Stomach (tissue), 9 donors: ENCODE results near the gene SERINC5. TPM values are rescaled to one million over a fixed set of nuclear protein-coding genes. Genes with fewer than 3 reads are reported as not detected.
"Not testable (repeated sequence)": the region's sequence is repeated elsewhere in the genome, so short reads cannot be mapped to it uniquely, and the experiment has no call there.

Experiments used
- DNase-seq, 2 donors: peaks; one replicate each; pipeline versions ENCODE4 v3.0.0 to v3.0.0-alpha.2; 2013 to 2019
- H3K27ac ChIP-seq, 5 donors: fragments of 200-600 bp in 4 of 5; sonication (generic) in 4 of 5; one replicate each; pipeline ENCODE4 v1.5.1; 2013 to 2019; ENCODE audit warnings: mild to moderate bottlenecking in 1 of 5, moderate library complexity in 1 of 5
- H3K27me3 ChIP-seq, 3 donors: fragments of 200-600 bp; sonication (generic); one replicate each; pipeline ENCODE4 v1.5.1; 2017 to 2019; ENCODE audit warnings: mixed run types in 1 of 3
- H3K36me3 ChIP-seq, 4 donors: fragments of 200-600 bp; sonication (generic); 1 replicate in 3 of 4; 2 replicates in 1 of 4; pipeline ENCODE4 v1.5.1; 2016 to 2019
- H3K4me1 ChIP-seq, 4 donors: fragments of 200-600 bp; sonication (generic); one replicate each; pipeline ENCODE4 v1.5.1; 2016 to 2019
- H3K4me3 ChIP-seq, 4 donors: fragments of 200-600 bp; sonication (generic) in 3 of 4; one replicate each; pipeline ENCODE4 v1.5.1; 2016 to 2019; ENCODE audit warnings: mild to moderate bottlenecking in 1 of 4
- H3K9me3 ChIP-seq, 4 donors: fragments of 200-600 bp; sonication (generic); one replicate each; pipeline ENCODE4 v1.5.1; 2016 to 2019
- CTCF ChIP-seq, 7 experiments: fragments of 450-650 bp in 4 of 7; fragments of 200-600 bp in 3 of 7; sonication (generic) in 3 of 7; IDR thresholded peaks; one replicate each; pipeline ENCODE4 v1.5.1; 2016 to 2019; ENCODE audit warnings: antibody characterized with exemption in 7 of 7, control low read depth in 2 of 7, mild to moderate bottlenecking in 1 of 7
- EP300 ChIP-seq: sonication (generic); formaldehyde crosslinking; IDR thresholded peaks from one replicate; pipeline ENCODE4 v1.6.1; 2017; ENCODE audit warnings: antibody characterized with exemption
- POLR2A ChIP-seq, 4 donors: fragments of 450-650 bp; IDR thresholded peaks; one replicate each; pipeline ENCODE4 v1.6.1; 2016; ENCODE audit warnings: antibody characterized with exemption in 4 of 4, control low read depth in 2 of 4, mild to moderate bottlenecking in 1 of 4, moderate library complexity in 1 of 4
- POLR2AphosphoS5 ChIP-seq, 3 donors: sonication (generic); formaldehyde crosslinking; IDR thresholded peaks; one replicate each; pipeline ENCODE4 v1.6.1; 2016; ENCODE audit warnings: antibody characterized with exemption in 3 of 3
- WGBS, 5 donors: extraction: QIAGEN DNeasy Blood & Tissue Kit in 3 of 5; methylation state at CpG; one replicate each; pipeline versions ENCODE4 v1.1.5 to v1.1.7; 2013 to 2018; 5-methylcytosine and 5-hydroxymethylcytosine counted together
- intact Hi-C: fragments of 100-400 bp; cut with DNase I; formaldehyde crosslinking; loops from one replicate; pipeline ENCODE4 v1.15.1; 2023; ENCODE audit warnings: low total_unique reads
- polyA plus RNA-seq, 3 donors: library from polyadenylated mRNA; stranded (reverse); fragments of 200-250 nt; gene quantifications; one replicate each; pipeline ENCODE4 v1.2.3, GENCODE V29; 2013
- total RNA-seq, 5 donors: library from RNA; depleted of rRNA; stranded (reverse); fragments of >200 nt; gene quantifications; one replicate each; pipeline versions ENCODE4 v1.1.0 to v1.2.3, GENCODE V29; 2014 to 2016
- donor health status: healthy with polysubstance abuse.
- donor health status: Bipolar disorder and iron deficiency.
- donor health status: healthy.

Gene SERINC5
- total and polyA plus RNA-seq, 8 donors: 2.4 to 71.4 (median 18.7) TPM

- DNase-seq: no peak
- WGBS, 5 donors: 53 to 77% (median 72%) methylated on average over 3 of the region's 3 CpGs
- Histone ChIP-seq H3K4me1 (peaks cover 44 to 87% (median 66%) of the 10 kb centered on the region in 4 donors), H3K36me3 (no peaks in the 10 kb centered on the region), H3K27me3 (no peaks in the 10 kb centered on the region), H3K27ac (peak overlapping the region in 3 of 5 donors; percentile 8 to 78 (median 31)), H3K4me3 (peak overlapping the region in 1 of 4 donors; percentile 12), H3K9me3 (no peaks in the 10 kb centered on the region)
- TF ChIP-seq POLR2A (IDR thresholded peaks at IDR 0.05) (no peak), POLR2AphosphoS5 (IDR thresholded peaks at IDR 0.05) (no peak), EP300 (no peak), CTCF (IDR thresholded peaks at IDR 0.05) (no peak)
- intact Hi-C loops: loop anchor here (10.0 kb wide), 1 partner anchor 65 kb away; the partner anchor contains the start of gene SERINC5
These were observed 66.1 kb downstream of the SERINC5 start for GRCh38 chr5:80189701-80190100.

- intact Hi-C loops: loop anchor here (10.0 kb wide), 1 partner anchor 66 kb away; the partner anchor contains the start of gene SERINC5
- H3K9me3 ChIP-seq: no peaks in the 10 kb centered on the region
- no peaks in the 10 kb centered on the region for H3K36me3 ChIP-seq
- WGBS, 5 donors: 59 to 76% (median 74%) methylated on average over 8 of the region's 8 CpGs
- H3K4me1 ChIP-seq: peaks cover 47 to 87% (median 66%) of the 10 kb centered on the region in 4 donors
- DNase-seq: no peak
- no peaks in the 10 kb centered on the region for H3K27me3 ChIP-seq
- H3K27ac ChIP-seq: peak overlapping the region in 4 of 5 donors; percentile 8 to 78 (median 28)
- H3K4me3 ChIP-seq: peak overlapping the region in 1 of 4 donors; percentile 12
- TF ChIP-seq EP300 (no peak), POLR2A (IDR thresholded peaks at IDR 0.05) (no peak), CTCF (IDR thresholded peaks at IDR 0.05) (no peak), POLR2AphosphoS5 (IDR thresholded peaks at IDR 0.05) (no peak)
These were observed 66.6 kb downstream of the SERINC5 start for GRCh38 chr5:80189201-80189600.

- Histone ChIP-seq H3K36me3 (no peaks in the 10 kb centered on the region), H3K27me3 (no peaks in the 10 kb centered on the region), H3K9me3 (no peaks in the 10 kb centered on the region), H3K27ac (peak overlapping the region in 4 of 5 donors; percentile 67 to 79 (median 78)), H3K4me1 (peaks cover 41 to 86% (median 66%) of the 10 kb centered on the region in 4 donors), H3K4me3 (no peak overlapping the region)
- intact Hi-C loops: loop anchor here (10.0 kb wide), 1 partner anchor 67 kb away; the partner anchor contains the start of gene SERINC5
- WGBS, 5 donors: 79 to 81% (median 80%) methylated on average over 6 of the region's 6 CpGs
- peak in 1 of 2 donors; percentile 49 for DNase-seq
- no peak for TF ChIP-seq POLR2A (IDR thresholded peaks at IDR 0.05)
These were observed 68.3 kb downstream of the SERINC5 start for GRCh38 chr5:80187421-80188090.

GRCh38 chr5:80185535-80185934 lies 70.3 kb downstream of the SERINC5 start:
- not testable (repeated sequence) for H3K4me3 ChIP-seq, H3K36me3 ChIP-seq, DNase-seq, H3K27me3 ChIP-seq, H3K9me3 ChIP-seq
- intact Hi-C loops: loop anchor here (10.0 kb wide), 1 partner anchor 69 kb away; the partner anchor contains the start of gene SERINC5
- H3K4me1 ChIP-seq: peaks cover 48 to 86% (median 68%) of the 10 kb centered on the region in 4 donors
- peak overlapping the region; percentile 53 to 81 (median 79) for H3K27ac ChIP-seq
- WGBS, 5 donors: 77 to 81% (median 79%) methylated on average over 8 to 9 of the region's 9 CpGs

GRCh38 chr5:80185095-80185494 lies 70.8 kb downstream of the SERINC5 start:
- intact Hi-C loops: loop anchor here (10.0 kb wide), 1 partner anchor 70 kb away; the partner anchor contains the start of gene SERINC5
- H3K9me3 ChIP-seq: no peaks in the 10 kb centered on the region
- TF ChIP-seq POLR2A (IDR thresholded peaks at IDR 0.05) (no peak), POLR2AphosphoS5 (IDR thresholded peaks at IDR 0.05) (no peak), EP300 (no peak), CTCF (IDR thresholded peaks at IDR 0.05) (no peak)
- H3K27me3 ChIP-seq: no peaks in the 10 kb centered on the region
- 69 to 82% (median 73%) methylated on average over 6 of the region's 6 CpGs for WGBS, 5 donors
- H3K27ac ChIP-seq: peak overlapping the region; percentile 77 to 86 (median 79)
- no peak overlapping the region for H3K4me3 ChIP-seq
- peaks cover 49 to 89% (median 70%) of the 10 kb centered on the region in 4 donors for H3K4me1 ChIP-seq
- no peak for DNase-seq
- no peaks in the 10 kb centered on the region for H3K36me3 ChIP-seq
